DMS 273 (cell line): ENCODE measurements around the gene KCNAB2.
"Not testable (repeated sequence)": the region's sequence is repeated elsewhere in the genome, so short reads cannot be mapped to it uniquely, and the experiment has no call there.

ENCODE experiments used
- DNase-seq: peaks from one replicate; lab custom pipeline; 2025; ENCODE audit not compliant: unreplicated experiment; lab: John Stamatoyannopoulos, UW

KCNAB2 gene

GRCh38 chr1:6052543-6053205 lies 7.0 kb downstream of the KCNAB2 start:
- peak; percentile 75 for DNase-seq

DNA sequence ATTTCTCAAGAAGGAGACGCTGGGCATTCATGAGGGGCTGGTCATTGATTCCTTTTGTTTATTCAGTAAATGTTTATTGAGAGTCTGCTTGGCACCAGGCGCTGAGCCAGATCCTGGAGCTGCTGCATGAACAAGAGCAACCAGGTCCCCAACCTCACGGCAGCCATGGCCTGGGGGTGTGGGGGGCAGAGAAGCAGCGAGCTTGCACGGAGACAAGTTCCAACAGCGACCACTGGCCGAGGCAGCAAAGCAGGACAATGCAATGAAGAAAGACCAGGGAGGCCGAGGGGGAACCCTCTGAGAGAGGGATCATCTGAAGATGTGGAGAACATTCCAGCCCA lies 7.5 kb downstream of the KCNAB2 start:
- DNase-seq: no peak

DNA sequence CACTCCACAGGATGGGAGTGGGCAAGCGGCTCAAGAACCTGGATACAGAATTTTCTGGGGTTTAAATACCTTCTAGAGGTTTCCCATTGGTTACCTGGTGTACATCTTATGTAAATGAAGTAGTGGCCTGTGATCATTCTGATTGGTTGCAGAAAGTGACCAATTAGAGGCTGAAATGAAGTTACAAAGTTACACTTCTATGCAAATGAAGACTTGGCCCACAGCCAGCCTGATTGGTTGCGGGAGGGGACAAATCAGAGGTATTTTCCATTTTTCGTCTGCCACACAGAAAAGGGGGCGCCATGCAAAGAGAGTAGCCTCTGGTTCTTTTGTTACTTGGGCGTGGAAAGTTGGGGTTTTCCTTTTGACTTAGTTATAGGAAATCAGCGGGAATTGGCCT lies 8.9 kb downstream of the KCNAB2 start:
- DNase-seq: peak; percentile 30

- DNase-seq: no peak
These were observed 10.9 kb downstream of the KCNAB2 start for GRCh38 chr1:6056572-6056948.

GRCh38 chr1:6057170-6057845 lies 11.6 kb downstream of the KCNAB2 start:
- no peak for DNase-seq

GRCh38 chr1:6059866-6060265 lies 14.2 kb downstream of the KCNAB2 start:
- peak; percentile 79 for DNase-seq

DNA sequence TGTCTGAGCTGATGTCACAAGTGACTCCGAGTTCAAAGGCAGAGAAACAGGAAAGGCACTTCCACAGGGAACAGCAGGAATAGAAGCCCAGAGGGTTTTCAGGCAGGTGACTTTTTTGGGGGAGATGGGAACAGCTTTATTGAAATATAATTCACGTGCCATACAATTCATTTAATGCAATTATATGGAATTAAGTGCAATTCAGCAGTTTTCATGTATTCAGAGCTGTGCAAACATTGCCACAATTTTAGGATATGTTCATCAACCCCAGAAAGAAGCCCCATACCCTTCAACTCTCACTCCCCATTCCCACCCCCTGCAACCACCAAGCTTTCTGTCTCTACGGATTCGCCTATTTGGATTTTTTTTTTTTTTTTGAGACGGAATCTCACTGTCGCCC lies 17.0 kb downstream of the KCNAB2 start:
- no peak for DNase-seq

GRCh38 chr1:6063532-6064053 lies 17.9 kb downstream of the KCNAB2 start:
- DNase-seq: not testable (repeated sequence)

- DNase-seq: no peak
These were observed 19.6 kb downstream of the KCNAB2 start for GRCh38 chr1:6065093-6065858.

- DNase-seq: no peak
These were observed 21.0 kb downstream of the KCNAB2 start for GRCh38 chr1:6066680-6067079.

- DNase-seq: no peak
These were observed 22.4 kb downstream of the KCNAB2 start for GRCh38 chr1:6068073-6068472.

DNA sequence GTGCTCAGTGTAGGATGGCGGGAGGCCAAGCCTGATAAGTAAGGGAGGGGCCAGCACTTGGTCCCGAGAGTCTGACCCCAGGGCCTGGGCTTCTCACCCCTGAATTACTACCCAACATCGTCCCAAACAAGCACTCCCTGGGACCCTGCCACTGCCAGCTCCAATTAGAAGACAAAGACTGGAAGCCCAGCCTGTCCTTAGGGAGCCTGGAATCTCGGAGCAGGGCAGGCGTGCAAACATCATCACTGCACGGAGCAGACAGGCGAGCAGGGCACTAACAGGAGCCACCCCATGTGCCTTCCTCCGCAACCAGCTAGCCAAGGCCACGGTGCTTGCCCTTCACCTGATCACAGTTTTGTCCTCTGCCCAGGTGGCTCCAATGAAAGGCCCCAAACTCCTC lies 23.2 kb downstream of the KCNAB2 start:
- no peak for DNase-seq

DNA sequence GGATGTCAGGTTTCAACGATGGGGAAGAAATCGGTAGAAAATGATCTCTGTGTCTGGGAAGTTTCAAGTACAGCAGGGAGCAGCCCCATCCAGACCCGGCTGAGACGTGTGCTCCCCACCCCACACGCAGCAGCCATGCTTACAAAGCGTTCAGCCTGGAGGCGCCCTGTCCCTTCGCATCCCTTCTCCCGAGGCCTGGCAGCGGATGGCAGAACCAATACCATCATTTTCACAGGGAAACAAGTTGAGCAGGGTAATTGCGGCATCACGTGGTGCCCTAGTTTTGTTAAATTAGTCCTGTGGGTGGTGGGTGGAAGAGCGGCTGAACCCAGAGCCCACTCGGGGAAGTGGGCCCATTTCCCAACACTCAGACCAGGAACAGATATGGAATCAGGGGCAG lies 23.9 kb downstream of the KCNAB2 start:
- DNase-seq: no peak

- no peak for DNase-seq
These were observed 24.8 kb downstream of the KCNAB2 start for GRCh38 chr1:6070450-6070974.

GRCh38 chr1:6071219-6071618 lies 25.5 kb downstream of the KCNAB2 start:
- DNase-seq: peak; percentile 58

DNA sequence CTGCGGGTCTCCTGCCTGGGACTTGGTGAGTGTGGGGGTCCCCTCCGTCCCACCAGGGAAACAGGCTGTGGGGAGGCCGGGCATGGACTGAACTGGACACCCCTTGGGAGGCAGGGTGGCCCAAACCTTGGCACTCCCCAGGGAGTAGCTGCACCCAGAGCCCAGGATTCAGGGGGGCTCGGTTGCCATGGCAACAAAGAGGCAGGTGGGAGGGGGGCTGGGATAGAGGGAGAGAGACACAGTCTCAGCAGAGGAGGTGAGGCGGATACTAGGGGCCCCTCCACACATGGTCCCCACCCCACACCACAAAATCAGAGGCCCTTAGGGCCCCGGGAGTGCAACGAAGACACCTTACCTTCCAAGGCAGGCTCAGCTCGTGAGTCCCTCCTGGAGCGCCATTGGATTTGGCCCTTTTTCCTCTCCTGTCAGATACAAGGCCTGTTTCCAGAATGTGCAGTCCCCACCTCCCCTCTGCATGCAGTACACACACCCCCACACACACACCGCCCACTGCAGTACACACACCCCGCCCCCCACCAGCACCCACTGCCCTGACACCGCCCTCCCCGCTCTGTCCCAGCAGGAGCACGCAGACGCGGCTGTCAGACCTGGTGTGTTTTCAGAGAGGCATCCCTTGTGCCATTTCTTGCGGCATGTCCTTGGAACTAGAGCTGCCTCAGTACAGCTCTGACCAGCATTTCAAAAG lies 27.2 kb downstream of the KCNAB2 start:
- no peak for DNase-seq

DNA sequence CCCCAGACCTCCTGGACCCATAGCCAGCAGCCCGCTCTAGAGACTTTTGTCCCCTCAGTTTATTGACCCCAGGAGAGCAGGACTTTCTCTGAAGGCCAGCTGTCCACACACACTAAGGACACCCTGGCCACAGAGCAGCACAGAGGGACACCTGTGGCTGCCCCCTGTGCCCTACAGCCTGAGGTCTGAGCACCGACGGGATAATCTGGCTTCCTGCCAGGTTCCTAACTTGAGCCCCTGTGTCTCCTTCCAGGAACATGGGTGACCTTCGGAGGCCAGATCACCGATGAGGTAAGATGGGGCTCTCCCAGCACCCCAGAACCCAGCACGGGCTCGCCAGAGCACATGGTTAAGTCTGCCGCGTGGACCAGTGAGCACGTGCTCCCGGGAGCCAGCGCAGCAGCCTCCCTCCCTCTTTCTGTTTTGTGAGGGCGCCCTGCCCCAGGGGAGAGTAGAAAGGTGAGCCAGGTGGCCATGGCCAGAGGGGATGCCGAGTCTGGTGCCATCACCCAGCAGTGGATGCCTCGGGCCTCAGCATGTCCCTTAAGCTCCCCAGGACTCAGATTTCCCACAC lies 27.9 kb downstream of the KCNAB2 start:
- DNase-seq: no peak

- no peak for DNase-seq
These were observed 28.7 kb downstream of the KCNAB2 start for GRCh38 chr1:6074192-6074901.

DNA sequence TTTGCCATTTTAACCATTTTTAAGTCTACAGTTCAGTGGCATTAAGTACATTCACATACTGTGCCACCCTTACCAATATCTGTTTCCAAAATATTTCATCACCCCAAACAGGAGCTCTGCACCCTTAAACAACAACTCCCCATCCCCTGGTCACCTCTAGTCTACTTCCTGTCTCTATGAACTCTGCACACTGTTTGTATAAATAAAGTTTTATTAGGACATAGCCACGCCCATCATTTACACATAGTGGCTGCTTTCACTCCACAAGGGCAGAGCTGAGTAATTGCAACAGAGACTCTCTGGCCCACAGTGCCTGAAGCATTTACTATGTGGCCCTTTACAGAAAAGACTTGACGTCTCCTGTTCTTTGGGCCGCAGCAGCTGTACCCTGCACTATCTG lies 30.1 kb downstream of the KCNAB2 start:
- DNase-seq: peak; percentile 31

GRCh38 chr1:6077061-6077460 lies 31.4 kb downstream of the KCNAB2 start:
- DNase-seq: not testable (repeated sequence)
